Dendritic cell treated with granulocyte-macrophage colony-stimulating factor and Interleukin-4, amounts not matched to agents 40 ng/mL and 50 ng/mL, for 4 days (primary cell): Measurements from ENCODE around the gene ARFIP1.
A peak's percentile ranks its signal among the peaks of the same experiment; 100 is the strongest.

Experiments
- H3K27ac Mint-ChIP-seq: one replicate; pipeline ENCODE4 v1.8.0; 2022; ENCODE audit warnings: mild to moderate bottlenecking, mixed read lengths
- H3K27me3 Mint-ChIP-seq: one replicate; pipeline ENCODE4 v1.8.0; 2022; ENCODE audit warnings: mild to moderate bottlenecking, mixed read lengths
- H3K36me3 Mint-ChIP-seq: one replicate; pipeline ENCODE4 v1.8.0; 2022; ENCODE audit warnings: low read depth, mixed read lengths
- H3K4me1 Mint-ChIP-seq: one replicate; pipeline ENCODE4 v1.8.0; 2022; ENCODE audit warnings: low read depth, mixed read lengths
- H3K4me3 Mint-ChIP-seq: one replicate; pipeline ENCODE4 v1.8.0; 2022; ENCODE audit warnings: mild to moderate bottlenecking, moderate library complexity, mixed read lengths
- H3K9me3 Mint-ChIP-seq: one replicate; pipeline ENCODE4 v1.8.0; 2022; ENCODE audit warnings: mixed read lengths
- intact Hi-C: fragments of 100-400 bp; cut with micrococcal nuclease; formaldehyde crosslinking; loops from one replicate; pipeline ENCODE4 v1.15.0; 2022

ARFIP1 gene

DNA sequence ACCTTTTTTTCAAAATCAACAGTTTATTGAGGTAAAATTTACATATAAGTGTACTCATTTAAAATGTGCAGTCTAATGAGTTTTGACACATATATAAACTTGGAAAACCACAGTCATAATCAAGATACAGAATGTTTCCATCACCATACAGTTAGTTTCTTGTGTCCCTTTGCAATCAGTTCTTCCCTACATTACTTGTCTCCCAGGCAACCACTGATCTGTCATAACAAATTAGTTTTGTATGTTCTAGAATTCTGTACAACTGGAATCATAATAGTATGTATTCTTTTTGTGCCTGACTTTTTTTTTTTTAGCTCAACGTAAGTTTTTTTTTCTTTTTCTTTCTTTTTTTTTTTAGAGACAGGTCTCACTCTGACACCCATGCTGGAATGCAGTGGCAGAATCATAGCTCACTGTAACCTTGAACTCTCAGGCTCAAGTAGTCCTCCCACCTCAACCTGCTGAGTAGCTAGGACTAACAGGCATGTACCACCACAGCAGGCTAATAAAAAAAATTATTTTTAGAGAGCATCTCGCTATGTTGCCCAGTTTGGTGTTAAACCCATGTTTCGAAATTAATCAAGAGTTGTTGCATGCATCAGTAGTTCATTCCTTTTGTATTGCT lies 26.9 kb downstream of the ARFIP1 start:
- H3K4me1 Mint-ChIP-seq, result peaks cover 25% of the 10 kb centered on the region
- intact Hi-C loops, result no loop called here
- H3K9me3 Mint-ChIP-seq, result peaks cover 11% of the 10 kb centered on the region
- no peak overlapping the region for H3K4me3 Mint-ChIP-seq
- H3K27me3 Mint-ChIP-seq, result no peaks in the 10 kb centered on the region
- H3K27ac Mint-ChIP-seq, result peak overlapping the region; percentile 75
- peaks cover 15% of the 10 kb centered on the region for H3K36me3 Mint-ChIP-seq

DNA sequence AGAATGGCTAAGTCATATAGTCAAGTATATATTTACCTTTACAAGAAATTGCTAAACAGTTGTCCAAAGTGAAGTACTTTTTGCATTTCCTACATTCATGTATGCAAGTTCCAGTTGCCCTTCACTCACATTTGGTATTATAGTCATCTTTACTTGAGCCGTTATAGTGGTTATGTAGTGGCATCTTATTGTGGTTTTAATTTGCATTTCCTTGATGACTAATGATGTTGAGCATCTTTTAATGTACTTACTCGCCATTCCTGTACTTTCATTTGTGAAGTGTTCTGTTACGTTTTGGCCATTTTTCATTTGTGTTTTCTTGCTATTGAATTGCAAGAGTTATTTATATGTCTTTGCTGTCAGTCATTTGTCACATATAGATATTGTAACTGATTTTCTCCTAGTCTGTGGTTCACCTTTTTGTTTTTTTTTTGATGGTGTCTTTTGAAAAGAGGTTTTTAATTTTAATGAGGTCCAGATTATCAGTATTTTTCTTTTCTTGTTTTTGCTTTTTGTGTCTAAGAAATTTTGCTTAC lies 27.6 kb downstream of the ARFIP1 start:
- H3K27me3 Mint-ChIP-seq, result no peaks in the 10 kb centered on the region
- no peak overlapping the region for H3K27ac Mint-ChIP-seq
- H3K36me3 Mint-ChIP-seq, result peaks cover 22% of the 10 kb centered on the region
- intact Hi-C loops, result no loop called here
- H3K4me3 Mint-ChIP-seq, result no peak overlapping the region
- H3K9me3 Mint-ChIP-seq, result peaks cover 19% of the 10 kb centered on the region
- peaks cover 29% of the 10 kb centered on the region for H3K4me1 Mint-ChIP-seq

GRCh38 chr4:152808670-152809069 lies 28.9 kb downstream of the ARFIP1 start:
- intact Hi-C loops, result no loop called here
- peaks cover 32% of the 10 kb centered on the region for H3K9me3 Mint-ChIP-seq

DNA sequence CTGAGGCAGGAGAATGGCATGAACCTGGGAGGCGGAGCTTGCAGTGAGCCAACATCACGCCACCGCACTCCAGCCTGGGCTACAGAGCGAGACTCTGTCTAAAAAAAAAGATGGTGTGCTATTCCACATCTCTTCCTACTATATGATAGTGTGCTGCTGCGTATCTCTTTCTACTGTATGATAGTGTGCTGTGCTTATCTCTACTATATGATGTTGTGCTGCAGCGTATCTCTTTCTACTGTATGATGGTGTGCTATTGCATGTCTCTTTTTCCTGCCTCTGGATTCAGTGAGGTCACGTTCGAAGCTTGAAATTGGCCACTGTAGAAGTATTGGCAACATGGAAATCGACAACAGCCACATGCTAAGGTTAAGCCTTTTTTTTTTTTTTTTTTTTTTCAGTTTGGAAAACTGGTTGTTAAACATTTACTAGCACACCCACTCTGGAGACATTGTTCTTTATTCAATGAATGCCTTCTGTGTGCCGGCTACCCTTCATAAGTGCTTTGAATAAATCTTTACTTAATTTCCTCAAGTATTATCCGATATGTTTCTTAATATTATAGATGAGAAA lies 31.0 kb downstream of the ARFIP1 start:
- Mint-ChIP-seq H3K4me1 (peaks cover 47% of the 10 kb centered on the region), H3K9me3 (peaks cover 53% of the 10 kb centered on the region), H3K27ac (no peak overlapping the region), H3K27me3 (no peaks in the 10 kb centered on the region), H3K36me3 (peaks cover 52% of the 10 kb centered on the region), H3K4me3 (no peak overlapping the region)
- intact Hi-C loops, result no loop called here

More at GRCh38 chr4:152808670-152809069, 28.9 kb downstream of the ARFIP1 start:
- no peak overlapping the region for H3K4me3 Mint-ChIP-seq
- no peak overlapping the region for H3K27ac Mint-ChIP-seq
- no peaks in the 10 kb centered on the region for H3K27me3 Mint-ChIP-seq
- H3K36me3 Mint-ChIP-seq, result peaks cover 31% of the 10 kb centered on the region
- peaks cover 35% of the 10 kb centered on the region for H3K4me1 Mint-ChIP-seq

DNA sequence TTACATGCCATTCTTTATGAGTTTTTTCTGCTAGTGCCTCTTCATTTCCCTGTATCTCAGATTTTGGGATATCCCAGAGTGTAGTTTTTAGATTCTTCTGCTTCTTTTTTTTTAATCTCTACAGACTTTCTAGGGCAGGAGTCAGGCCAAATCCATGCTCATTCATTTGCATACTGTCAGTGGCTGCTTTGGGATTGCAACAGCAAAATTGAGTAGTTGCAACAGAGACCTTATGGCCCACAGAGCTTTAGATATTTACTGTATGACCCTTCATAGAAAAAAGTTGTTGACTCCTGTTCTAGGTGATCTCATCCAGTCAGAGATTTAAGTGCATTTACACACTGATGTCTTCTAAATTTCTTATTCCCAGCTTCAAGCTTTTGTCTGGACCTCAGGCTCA lies 35.3 kb downstream of the ARFIP1 start:
- Mint-ChIP-seq H3K27ac (no peak overlapping the region), H3K36me3 (peaks cover 82% of the 10 kb centered on the region), H3K4me1 (peaks cover 70% of the 10 kb centered on the region), H3K9me3 (peaks cover 65% of the 10 kb centered on the region), H3K27me3 (no peaks in the 10 kb centered on the region), H3K4me3 (no peak overlapping the region)
- intact Hi-C loops, result no loop called here

DNA sequence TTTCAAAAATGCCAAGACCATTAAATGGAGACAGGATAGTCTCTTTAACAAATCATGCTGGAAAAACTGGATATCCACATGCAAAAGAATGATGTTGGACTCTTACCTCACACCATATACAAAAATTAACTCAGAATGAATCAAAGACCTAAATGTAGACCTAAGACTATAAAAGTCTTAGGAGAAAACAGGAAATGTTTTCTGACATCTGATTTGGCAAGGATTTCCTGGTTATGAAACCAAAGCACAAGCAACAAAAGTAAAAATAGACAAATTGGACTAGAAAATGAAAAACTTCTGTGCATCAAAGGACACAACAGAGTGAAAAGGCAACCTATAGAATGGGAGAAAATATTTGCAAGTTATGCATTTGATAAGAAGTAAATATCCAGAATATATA lies 37.6 kb downstream of the ARFIP1 start:
- Mint-ChIP-seq H3K27ac (no peak overlapping the region), H3K9me3 (peaks cover 64% of the 10 kb centered on the region), H3K27me3 (no peaks in the 10 kb centered on the region), H3K4me3 (no peak overlapping the region), H3K36me3 (peaks cover 74% of the 10 kb centered on the region), H3K4me1 (peaks cover 75% of the 10 kb centered on the region)
- intact Hi-C loops, result no loop called here

- H3K9me3 Mint-ChIP-seq, result peaks cover 46% of the 10 kb centered on the region
- intact Hi-C loops, result no loop called here
- no peak overlapping the region for H3K27ac Mint-ChIP-seq
- peaks cover 60% of the 10 kb centered on the region for H3K36me3 Mint-ChIP-seq
- peaks cover 63% of the 10 kb centered on the region for H3K4me1 Mint-ChIP-seq
- no peak overlapping the region for H3K4me3 Mint-ChIP-seq
- H3K27me3 Mint-ChIP-seq, result no peaks in the 10 kb centered on the region
Observed at GRCh38 chr4:152819026-152819645, 39.4 kb downstream of the ARFIP1 start.

- H3K27ac Mint-ChIP-seq, result no peak overlapping the region
- H3K4me3 Mint-ChIP-seq, result no peak overlapping the region
- intact Hi-C loops, result no loop called here
- peaks cover 58% of the 10 kb centered on the region for H3K4me1 Mint-ChIP-seq
- peaks cover 51% of the 10 kb centered on the region for H3K36me3 Mint-ChIP-seq
- peaks cover 40% of the 10 kb centered on the region for H3K9me3 Mint-ChIP-seq
- no peaks in the 10 kb centered on the region for H3K27me3 Mint-ChIP-seq
Observed at GRCh38 chr4:152820073-152820472, 40.3 kb downstream of the ARFIP1 start.

DNA sequence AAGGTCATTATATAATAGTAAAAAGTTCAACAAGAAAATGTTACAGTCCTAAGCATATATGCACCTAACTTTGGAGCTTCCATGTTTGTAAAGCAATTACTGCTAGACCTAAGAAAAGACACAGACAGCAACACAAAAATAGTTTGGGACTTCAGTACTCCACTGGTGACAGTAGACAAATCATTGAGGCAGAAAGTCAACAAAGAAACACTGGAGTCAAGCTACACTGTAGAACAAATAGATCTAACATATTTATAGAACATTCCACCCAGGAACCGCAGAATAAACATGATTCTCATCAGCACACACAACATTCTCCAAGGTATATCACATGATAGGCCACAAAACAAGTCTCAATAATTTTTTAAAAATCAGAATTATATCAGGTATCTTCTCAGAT lies 42.6 kb downstream of the ARFIP1 start:
- Mint-ChIP-seq H3K4me3 (no peak overlapping the region), H3K36me3 (peaks cover 37% of the 10 kb centered on the region), H3K4me1 (peaks cover 36% of the 10 kb centered on the region), H3K27me3 (no peaks in the 10 kb centered on the region), H3K27ac (no peak overlapping the region), H3K9me3 (peaks cover 44% of the 10 kb centered on the region)
- intact Hi-C loops, result no loop called here

DNA sequence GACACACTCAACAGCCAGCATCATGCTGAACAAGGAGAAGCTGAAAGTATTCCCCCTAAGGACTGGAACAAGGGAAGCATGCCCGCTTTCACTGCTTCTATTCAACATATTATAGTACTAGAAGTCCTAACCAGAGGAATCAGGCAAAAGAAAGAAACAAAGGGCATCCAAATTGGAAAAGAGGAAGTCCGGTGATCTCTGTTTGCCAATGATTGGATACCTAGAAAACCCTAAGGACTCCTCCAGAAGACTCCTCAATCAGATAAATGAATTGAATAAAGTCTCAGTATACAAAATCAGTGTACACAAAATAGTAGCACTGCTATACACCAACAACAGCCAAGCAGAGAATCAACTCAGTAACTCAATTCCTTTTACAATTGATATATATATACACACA lies 44.8 kb downstream of the ARFIP1 start:
- peaks cover 19% of the 10 kb centered on the region for H3K36me3 Mint-ChIP-seq
- intact Hi-C loops, result no loop called here

GRCh38 chr4:152825336-152825735 lies 45.6 kb downstream of the ARFIP1 start:
- Mint-ChIP-seq H3K4me1 (peaks cover 6% of the 10 kb centered on the region), H3K9me3 (peaks cover 45% of the 10 kb centered on the region), H3K36me3 (peaks cover 11% of the 10 kb centered on the region), H3K27me3 (no peaks in the 10 kb centered on the region), H3K4me3 (no peak overlapping the region), H3K27ac (no peak overlapping the region)
- intact Hi-C loops, result no loop called here

More for the DNA sequence above, 44.8 kb downstream of the ARFIP1 start:
- H3K4me1 Mint-ChIP-seq, result peaks cover 13% of the 10 kb centered on the region
- no peaks in the 10 kb centered on the region for H3K27me3 Mint-ChIP-seq
- H3K4me3 Mint-ChIP-seq, result no peak overlapping the region
- peaks cover 49% of the 10 kb centered on the region for H3K9me3 Mint-ChIP-seq
- no peak overlapping the region for H3K27ac Mint-ChIP-seq

- intact Hi-C loops, result no loop called here
- H3K36me3 Mint-ChIP-seq, result peaks cover 24% of the 10 kb centered on the region
- no peak overlapping the region for H3K27ac Mint-ChIP-seq
- H3K27me3 Mint-ChIP-seq, result no peaks in the 10 kb centered on the region
- peaks cover 30% of the 10 kb centered on the region for H3K9me3 Mint-ChIP-seq
- no peak overlapping the region for H3K4me3 Mint-ChIP-seq
- no peaks in the 10 kb centered on the region for H3K4me1 Mint-ChIP-seq
Observed at GRCh38 chr4:152828122-152828521, 48.4 kb downstream of the ARFIP1 start.

GRCh38 chr4:152831416-152831815 lies 51.7 kb downstream of the ARFIP1 start:
- Mint-ChIP-seq H3K27me3 (no peaks in the 10 kb centered on the region), H3K27ac (no peak overlapping the region), H3K36me3 (peaks cover 53% of the 10 kb centered on the region), H3K4me3 (no peak overlapping the region), H3K9me3 (peaks cover 15% of the 10 kb centered on the region), H3K4me1 (no peaks in the 10 kb centered on the region)
- intact Hi-C loops, result no loop called here

- Mint-ChIP-seq H3K4me1 (peaks cover 8% of the 10 kb centered on the region), H3K9me3 (peaks cover 14% of the 10 kb centered on the region), H3K27me3 (no peaks in the 10 kb centered on the region), H3K36me3 (peaks cover 62% of the 10 kb centered on the region), H3K27ac (no peak overlapping the region), H3K4me3 (no peak overlapping the region)
- intact Hi-C loops, result no loop called here
Observed at GRCh38 chr4:152836936-152837335, 57.2 kb downstream of the ARFIP1 start.
